DMS153 (cell line): ENCODE results near the gene CCDC127.
"Not testable (repeated sequence)": the region's sequence is repeated elsewhere in the genome, so short reads cannot be mapped to it uniquely, and the experiment has no call there.

ENCODE experiments used
- DNase-seq: peaks from one replicate; lab custom pipeline; 2025; lab: John Stamatoyannopoulos, UW

CCDC127 gene, protein sequence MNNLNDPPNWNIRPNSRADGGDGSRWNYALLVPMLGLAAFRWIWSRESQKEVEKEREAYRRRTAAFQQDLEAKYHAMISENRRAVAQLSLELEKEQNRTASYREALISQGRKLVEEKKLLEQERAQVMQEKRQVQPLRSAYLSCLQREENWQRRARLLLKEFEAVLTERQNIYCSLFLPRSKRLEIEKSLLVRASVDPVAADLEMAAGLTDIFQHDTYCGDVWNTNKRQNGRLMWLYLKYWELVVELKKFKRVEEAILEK

DNA sequence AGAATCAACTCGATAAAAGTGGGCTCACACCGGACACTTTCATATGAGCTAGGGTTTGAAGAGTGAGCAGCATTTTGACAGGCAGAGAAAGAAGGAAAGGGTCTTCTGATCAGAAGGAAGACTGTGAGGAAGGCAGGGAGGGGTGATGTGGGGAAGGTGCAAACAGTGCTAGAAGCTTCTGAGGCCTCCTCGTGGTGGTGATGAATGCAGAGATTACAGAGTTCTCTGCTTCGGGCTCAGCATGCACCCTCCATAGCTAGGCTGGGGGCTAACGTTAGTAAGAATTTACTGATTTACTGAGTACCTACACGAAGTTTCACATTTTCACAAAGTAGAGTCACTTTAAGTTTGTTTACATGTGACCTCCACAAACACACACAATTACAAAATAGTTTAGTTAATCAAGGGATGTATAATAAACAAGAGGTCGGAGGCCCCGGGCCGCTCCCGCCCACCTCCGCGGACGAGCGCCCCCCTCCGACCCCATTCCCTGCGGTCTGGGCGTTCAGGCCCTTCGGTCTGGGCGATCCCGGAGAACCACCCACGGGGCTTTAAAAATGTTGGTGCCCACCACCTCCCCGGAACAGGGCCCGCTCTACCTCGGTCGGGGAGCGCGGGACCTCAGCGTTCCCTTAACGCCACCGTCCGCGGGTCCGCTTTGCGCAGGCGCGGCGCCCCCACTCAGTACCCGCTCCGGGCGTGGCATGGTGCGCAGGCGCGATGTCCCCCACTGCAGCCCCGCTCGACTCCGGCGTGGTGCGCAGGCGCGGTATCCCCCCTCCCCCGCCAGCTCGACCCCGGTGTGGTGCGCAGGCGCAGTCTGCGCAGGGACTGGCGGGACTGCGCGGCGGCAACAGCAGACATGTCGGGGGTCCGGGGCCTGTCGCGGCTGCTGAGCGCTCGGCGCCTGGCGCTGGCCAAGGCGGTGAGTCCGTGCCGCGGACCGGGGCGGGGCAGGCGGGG is at the start of gene CCDC127, which contains the start of gene SDHA:
Gene CCDC127 (minus strand): TSS at position 660 of the 963 bp plus-strand sequence. CDS start 1,304 bp downstream, outside the sequence.
Gene SDHA (plus strand): TSS at position 827 of the 963 bp plus-strand sequence. CDS start 36 bp downstream, at position 863.
- peak; percentile 91 for DNase-seq

DNA sequence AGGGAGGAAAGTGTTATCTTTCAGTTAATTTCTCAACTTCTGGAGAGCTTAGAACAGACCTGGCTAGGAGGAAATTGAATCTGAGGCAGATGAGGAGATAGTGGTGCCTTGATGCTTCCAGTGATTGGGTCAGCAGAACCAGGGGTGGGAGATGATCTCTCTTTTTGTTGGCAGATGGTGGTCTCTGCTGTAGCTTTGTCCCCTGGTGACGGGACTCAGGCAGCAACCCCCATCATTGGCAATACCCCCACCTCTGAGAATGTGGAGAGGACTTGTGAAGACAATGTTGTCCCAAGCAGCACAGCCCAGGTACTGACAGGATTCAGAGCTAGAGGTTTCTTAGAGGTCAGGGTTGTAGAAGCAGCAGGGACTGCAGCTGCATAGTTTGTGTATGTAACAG is 49.8 kb upstream of the CCDC127 start:
- no peak for DNase-seq

DNA sequence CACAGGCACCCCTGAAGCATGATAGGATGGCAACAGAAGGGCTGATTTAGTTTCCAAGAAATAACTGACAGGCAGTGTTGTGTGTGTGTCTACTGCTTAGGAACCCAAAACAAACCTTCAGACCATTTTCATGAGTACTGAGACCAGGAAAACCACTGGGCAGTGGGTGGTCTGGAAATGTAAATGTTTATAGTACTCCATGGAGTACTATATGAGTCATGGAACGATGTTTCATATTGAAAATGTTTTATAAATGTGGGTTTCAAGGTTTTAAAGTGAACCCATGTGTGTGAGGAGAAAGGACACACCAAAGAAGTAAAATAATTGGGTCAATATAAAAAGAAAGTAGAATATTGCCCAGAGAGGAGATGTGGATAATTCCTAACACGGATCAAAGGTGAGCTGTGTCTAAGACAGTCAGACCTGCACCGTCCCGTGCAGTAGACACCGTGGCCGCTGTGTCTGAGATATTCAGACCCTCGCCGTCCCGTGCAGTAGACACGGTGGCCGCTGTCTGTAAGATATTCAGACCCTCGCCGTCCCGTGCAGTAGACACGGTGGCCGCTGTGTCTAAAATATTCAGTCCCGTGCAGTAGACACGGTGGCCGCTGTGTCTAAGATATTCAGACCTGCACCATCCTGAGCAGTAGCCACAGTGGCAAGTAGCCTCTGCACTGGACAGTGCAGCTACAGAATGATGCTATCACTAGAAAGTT is 48.5 kb upstream of the CCDC127 start:
- DNase-seq = not testable (repeated sequence)

DNA sequence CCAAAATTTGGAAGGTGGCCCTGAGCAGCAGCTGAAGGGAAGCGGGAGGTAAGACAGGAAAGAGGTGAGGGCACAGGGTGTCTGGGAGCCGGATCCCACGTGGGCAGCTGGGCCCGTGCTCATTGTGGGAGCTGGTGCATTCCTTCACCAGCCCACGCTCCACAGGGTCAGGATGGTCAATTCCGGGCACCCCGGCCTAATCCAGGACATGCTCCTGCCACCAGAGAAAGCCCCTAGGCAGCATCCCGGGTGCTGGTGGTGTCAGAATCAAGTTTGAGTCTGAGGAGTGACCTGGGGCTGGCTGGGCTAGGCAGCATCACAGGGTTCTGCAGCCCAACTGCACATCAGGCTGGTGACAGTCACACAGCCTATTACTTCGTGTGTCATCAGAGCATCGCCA is 46.4 kb upstream of the CCDC127 start:
- DNase-seq = no peak

DNA sequence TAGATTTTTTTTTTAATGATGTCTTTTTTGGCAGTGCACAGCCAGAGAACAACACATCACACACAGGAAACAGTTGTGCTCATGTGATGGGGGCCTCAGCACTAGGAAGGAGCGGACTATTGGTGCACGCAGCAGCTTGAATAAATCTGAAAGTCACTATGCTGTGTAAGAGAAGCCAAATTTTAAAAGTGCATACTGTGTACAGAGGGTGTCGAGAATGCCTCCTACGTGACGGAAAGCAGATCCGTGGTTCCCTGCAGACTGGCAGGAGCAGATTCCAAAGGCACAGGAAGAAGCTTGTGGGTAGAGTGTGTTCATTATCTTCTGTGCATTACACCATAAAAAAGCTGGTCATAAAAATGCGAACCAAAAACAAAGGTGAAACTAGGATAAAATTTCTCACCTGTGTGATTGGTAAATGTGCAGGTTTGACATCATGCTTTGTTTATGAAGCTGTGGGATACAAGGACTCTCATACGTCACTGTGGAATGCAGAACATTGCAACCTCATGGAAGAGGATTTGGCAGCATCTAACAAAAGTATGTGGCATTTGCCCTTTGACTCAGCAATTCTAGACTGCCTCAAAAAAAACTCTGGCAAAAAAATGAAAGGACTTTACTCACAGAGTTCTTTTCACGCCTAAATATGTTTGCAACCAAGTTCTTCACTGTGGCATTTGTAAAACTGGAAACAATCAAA is 45.5 kb upstream of the CCDC127 start:
- DNase-seq = not testable (repeated sequence)

DNA sequence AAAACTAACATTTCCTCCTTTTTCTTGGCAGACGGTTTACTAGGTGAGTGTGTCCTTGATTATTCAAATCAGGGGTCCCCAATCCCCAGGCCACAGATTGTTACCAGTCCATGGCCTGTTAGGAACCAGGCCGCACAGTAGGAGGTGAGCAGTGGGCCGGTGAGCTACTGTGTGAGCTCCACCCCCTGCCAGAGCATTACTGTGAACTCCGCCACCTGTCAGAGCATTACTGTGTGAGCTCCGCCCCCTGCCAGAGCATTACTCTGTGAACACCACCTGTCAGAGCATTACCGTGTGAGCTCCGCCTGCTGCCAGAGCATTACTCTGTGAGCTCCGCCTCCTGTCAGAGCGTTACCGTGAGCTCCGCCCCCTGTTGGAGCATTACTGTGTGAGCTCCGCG is 39.2 kb upstream of the CCDC127 start:
- DNase-seq = no peak

DNA sequence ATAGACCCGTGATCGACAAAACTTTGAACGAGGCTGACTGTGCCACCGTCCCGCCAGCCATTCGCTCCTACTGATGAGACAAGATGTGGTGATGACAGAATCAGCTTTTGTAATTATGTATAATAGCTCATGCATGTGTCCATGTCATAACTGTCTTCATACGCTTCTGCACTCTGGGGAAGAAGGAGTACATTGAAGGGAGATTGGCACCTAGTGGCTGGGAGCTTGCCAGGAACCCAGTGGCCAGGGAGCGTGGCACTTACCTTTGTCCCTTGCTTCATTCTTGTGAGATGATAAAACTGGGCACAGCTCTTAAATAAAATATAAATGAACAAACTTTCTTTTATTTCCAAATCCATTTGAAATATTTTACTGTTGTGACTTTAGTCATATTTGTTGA is 38.4 kb upstream of the CCDC127 start:
- not testable (repeated sequence) for DNase-seq

DNA sequence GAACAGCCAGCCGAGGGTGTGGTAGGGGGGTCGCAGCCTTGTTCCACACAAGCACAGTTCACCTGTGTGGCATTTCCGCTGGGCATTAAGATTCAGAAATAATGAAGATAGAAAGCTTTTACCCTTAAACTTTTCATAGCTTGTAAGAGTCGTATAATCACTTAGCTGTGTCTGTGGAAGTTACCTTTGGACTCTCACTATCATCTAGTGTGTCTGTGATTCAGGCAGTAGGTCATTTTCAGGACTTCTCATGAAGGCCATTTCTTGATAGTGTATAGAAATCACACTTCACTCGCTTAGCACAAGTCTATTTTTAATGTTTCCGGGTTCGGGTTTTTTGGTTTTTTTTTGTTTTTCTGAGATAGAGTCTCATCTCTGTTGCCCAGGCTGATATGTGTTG is 37.2 kb upstream of the CCDC127 start:
- DNase-seq = not testable (repeated sequence)

DNA sequence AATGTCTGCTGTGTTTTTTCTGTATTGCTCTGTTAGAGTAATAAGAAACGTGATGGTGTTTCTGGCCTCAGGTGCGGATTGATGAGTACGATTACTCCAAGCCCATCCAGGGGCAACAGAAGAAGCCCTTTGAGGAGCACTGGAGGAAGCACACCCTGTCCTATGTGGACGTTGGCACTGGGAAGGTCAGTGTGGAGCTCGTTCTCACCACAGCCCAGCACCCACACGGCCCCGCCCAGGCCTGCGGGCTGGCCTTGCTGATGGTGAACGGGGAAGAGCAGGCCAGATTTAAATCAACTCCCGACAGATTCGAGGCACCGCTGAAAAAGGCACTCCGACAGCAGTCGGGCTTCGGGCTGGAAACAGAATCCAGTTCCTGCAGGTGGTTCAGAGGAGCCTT is 36.4 kb upstream of the CCDC127 start:
- DNase-seq = not testable (repeated sequence)

DNA sequence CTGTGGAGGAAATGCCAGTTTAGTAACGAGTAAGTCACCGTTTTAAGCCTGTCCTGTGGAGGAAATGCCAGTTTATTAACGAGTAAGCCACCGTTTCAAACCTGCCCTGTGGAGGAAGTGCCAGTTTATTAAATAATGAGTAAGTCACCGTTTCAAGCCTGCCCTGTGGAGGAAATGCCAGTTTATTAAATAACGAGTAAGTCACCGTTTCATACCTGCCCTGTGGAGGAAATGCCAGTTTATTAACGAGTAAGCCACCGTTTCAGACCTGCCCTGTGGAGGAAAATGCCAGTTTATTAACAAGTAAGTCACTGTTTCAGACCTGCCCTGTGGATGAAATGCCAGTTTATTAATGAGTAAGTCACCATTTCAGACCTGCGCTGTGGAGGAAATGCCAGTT is 34.6 kb upstream of the CCDC127 start:
- peak; percentile 45 for DNase-seq

DNA sequence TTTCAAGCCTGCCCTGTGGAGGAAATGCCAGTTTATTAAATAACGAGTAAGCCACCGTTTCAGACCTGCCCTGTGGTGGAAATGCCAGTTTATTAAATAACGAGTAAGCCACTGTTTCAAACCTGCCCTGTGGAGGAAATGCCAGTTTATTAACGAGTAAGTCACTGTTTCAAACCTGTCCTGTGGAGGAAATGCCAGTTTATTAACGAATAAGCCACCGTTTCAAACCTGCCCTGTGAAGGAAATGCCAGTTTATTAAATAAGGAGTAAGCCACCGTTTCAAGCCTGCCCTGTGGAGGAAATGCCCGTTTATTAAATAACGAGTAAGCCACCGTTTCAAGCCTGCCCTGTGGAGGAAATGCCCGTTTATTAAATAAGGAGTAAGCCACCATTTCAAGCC is 34.0 kb upstream of the CCDC127 start:
- DNase-seq = peak; percentile 36

DNA sequence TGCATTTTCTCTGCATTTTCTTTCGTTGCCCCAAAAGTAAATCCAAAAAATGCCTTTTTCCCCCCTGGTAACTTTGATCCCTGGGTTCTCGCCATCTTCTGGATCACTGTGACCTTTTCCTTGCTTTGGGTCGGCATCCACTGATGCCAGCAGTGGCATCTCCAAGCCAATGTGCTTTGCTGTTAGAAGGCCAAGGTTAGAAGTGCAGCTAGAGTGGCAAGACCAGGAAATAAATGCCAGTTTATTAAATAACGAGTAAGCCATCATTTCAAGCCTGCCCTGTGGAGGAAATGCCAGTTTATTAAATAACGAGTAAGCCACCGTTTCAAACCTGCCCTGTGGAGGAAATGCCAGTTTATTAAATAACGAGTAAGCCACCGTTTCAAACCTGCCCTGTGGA is 33.6 kb upstream of the CCDC127 start:
- DNase-seq = peak; percentile 66

DNA sequence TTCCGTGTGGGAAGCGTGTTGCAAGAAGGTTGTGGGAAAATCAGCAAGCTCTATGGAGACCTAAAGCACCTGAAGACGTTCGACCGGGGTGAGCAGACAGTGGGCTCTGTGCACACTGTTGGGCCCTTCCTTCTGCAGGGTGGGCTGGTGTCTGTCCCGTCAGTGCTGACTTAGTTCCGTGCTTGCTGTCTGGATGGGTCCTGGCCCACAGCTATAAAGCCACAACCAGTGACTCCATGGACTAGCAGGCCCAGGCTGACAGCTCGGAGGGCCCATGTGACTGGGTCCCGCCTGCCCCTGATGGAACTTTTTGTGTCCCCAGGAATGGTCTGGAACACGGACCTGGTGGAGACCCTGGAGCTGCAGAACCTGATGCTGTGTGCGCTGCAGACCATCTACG is 33.1 kb upstream of the CCDC127 start:
- not testable (repeated sequence) for DNase-seq

DNA sequence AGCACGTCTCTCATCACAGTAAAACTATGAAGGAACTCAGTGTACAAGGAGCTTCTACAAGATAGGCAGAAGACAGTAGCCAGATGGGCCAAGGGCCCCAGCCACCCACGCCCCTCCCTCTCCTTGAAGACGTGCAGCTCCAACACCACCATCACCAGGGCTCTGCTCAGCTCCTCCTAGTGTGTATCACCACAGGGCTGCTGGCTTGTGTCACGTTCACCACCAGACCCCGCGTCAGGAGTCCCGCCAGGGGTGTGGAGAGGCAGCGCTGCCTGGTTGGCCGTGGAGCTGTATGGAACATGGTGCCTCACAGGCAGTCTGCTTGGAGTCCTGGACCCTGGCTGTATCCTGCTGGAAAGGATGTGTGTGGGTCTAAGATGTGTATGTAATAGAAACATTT is 32.4 kb upstream of the CCDC127 start:
- not testable (repeated sequence) for DNase-seq

DNA sequence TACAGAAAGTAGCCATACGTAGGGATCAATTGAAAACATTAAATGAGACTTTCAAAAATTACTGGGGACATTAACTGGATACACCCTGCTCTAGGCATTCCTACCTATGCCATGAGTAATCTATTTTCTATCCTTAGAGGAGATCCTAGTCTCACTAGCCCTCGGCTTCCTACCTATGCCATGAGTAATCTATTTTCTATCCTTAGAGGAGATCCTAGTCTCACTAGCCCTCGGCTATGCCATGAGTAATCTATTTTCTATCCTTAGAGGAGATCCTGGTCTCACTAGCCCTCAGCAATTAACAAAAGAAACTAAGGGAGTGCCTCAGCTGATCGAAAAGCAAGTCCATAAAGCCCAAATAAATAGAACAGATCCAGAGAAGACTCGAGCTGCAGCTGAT is 27.8 kb upstream of the CCDC127 start:
- not testable (repeated sequence) for DNase-seq

DNA sequence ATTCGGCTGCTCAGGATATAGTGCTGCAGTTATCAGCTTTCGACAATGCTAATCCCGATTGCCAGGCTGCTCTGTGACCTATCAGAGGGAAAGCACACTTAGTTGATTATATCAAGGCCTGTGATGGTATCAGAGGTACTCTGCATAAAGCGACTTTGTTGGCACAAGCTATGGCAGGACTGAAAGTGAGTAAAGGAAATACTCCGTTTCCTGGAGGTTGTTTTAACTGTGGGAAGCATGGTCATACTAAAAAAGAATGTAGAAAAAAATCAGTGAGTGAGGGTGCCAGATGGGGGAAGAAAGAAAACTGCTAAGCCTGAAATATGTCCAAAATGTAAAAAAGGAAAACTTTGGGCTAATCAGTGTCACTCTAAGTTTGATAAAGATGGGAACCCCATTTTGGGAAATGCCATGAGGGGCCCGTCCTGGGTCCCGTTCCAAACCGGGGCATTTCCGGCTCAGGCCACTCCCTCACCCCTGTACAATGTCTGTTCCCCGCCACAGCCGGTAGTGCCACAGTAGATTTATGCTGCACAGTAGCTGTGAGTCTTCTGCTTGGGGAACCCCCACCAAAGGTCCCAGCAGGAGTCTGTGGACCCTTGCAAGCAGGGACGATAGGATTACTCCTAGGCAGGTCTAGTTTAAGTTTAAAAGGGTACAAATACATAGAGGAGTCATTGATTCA is 25.9 kb upstream of the CCDC127 start:
- not testable (repeated sequence) for DNase-seq

DNA sequence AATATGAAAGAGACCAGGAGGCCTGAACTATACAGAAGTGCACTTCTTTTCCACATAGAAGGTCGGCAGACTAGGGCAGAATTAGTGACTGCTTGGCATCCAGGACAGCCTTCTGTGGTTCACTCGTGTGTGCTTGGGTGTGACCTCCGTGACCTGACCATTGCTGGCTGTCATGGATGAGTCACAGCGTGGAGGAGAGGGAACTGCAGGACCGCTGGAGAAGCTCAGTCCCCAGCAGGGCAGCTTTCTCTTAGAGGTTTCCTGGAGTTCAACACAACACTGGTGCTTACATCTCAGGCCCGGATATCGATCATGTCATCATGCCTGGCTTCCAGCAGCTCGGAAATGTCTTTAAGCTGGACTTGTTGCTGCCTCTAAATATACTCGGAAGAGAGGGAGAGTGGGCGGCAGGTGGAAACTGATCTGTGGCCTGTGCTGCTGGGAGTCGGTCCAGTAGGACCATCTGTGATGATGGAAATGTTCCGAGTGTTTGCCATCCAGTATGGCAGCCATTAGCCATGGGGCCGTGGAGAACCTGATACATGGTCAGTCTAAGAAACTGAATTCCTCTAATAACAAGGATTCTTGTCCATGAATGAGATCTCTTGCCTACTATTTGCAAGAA is 23.2 kb upstream of the CCDC127 start:
- not testable (repeated sequence) for DNase-seq

DNA sequence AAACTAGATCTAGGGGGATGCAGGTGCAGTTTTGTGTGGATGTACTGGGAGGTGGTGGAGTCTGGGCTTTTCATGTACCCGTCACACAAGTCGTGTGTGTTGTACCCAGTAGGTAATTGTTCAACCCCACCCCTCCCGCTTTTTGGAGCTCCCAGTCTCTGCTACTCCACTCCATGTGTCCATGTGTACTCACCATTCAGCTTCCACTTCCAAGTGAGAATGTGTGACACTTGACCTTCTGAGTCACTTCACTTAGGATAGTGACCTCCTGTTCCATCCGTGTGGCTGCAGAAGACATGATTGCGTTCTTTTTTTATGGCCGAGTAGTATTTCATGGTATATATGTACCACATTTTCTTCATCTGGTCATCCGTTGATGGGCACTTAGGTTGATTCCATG is 22.6 kb upstream of the CCDC127 start:
- DNase-seq = not testable (repeated sequence)

DNA sequence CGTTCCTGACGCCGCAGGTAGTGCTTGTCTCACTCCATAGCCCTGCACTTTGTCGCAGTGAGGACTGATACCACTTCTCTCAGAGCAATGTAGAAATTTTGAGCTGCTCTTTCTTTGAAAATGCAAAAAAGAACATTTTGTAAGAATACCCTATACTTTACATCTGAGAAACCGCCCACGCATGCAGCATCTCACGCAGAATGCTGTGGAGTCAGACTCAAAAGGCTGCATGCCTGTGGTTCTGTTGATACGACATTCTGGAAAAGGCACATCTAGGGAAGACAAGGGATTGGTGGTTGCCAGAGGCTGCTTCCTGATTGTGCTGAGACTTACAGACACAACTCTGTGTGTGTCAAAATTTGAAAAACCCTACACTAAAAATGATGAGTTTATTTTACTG is 20.0 kb upstream of the CCDC127 start:
- not testable (repeated sequence) for DNase-seq

DNA sequence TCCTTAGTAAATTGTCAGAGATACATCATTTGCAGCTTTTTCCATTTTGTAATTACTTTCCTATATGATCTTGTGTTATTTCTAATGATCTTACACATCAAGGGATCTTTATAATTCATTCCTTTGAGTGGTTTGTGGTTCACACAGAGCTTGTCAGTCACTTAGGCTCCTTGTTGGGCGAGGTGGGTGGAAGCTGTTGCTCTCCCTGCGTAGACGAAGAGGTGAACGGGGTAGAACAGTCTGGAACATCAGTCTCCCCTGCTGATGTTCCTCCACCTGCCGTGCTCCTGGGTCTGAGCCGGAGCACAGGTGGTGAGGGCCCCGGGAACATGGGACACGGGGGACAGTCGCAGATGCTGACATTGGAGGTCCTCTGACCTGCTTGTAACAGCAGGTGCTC is 17.6 kb upstream of the CCDC127 start:
- not testable (repeated sequence) for DNase-seq

DNA sequence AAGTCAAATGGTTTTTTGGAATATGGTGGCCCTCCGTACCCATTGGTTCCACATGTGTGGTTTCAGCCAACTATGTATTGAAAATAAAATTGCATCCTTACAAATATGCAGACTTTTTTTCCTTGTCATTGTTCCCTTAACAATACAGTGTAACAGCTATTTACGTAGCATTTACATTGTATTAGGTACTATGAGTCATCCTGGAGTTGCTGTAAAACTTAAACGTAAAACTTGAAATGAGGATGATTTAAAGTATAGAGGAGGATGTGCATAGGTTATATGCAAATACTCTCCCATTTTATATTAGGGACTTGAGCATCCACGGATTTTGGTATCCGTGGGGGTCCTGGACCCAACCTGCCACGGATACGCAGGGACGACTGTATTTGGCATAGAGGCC is 16.5 kb upstream of the CCDC127 start:
- no peak for DNase-seq
